HCT116 (cell line): ENCODE measurements around the gene RAPGEF2. TPM values are rescaled to one million over a fixed set of nuclear protein-coding genes. Genes with fewer than 3 reads are reported as not detected.

Experiments used
- ATAC-seq: fragments of 200-7000 bp; cut with Tn5 transposase; 2 replicates; pipeline ENCODE4 v1.9.1; 2020; ENCODE audit warnings: mild to moderate bottlenecking, moderate library complexity
- BruUV-seq: library from RNA; stranded (reverse); fragments of 400-500 nt; replicated peaks from 2 replicates; lab custom pipeline; 2021; lab: Mats Ljungman, UMichigan
- CTCF ChIA-PET: fragments of 300-600 bp; sonication (Branson Sonifier 250); formaldehyde crosslinking; loops from one replicate; lab custom pipeline; 2021; ENCODE audit warnings: antibody characterized with exemption; lab: Charles Lee
- POLR2A ChIA-PET: fragments of 300-600, 350-600 bp; sonication (Branson Sonifier 250); formaldehyde crosslinking; loops from one replicate; lab custom pipeline; 2021; ENCODE audit warnings: antibody characterized with exemption; lab: Charles Lee
- RAD21 ChIA-PET, 2 experiments: fragments of 300-600 bp; sonication (Branson Sonifier 250); formaldehyde crosslinking; loops; one replicate each; lab custom pipeline; 2023; ENCODE audit warnings: low total read pairs in 2 of 2; ENCODE audit not compliant: uncharacterized antibody in 2 of 2, unreplicated experiment in 2 of 2, low non-redundant PET in 1 of 2; lab: Charles Lee
- DNase-seq: peaks from one replicate; pipeline ENCODE4 v3.0.0-alpha.2; 2010; ENCODE audit warnings: low read depth, low spot score
- H2AFZ ChIP-seq: fragments of 200-600 bp; shearing (Covaris generic), sonication (generic); 2 replicates; pipeline ENCODE4 v1.6.1; 2017; ENCODE audit warnings: low read depth, mixed run types, mixed read lengths, antibody characterized with exemption, low read length; ENCODE audit not compliant: poor library complexity, severe bottlenecking
- H3K27ac ChIP-seq: 2 replicates; pipeline ENCODE4 v1.5.1; 2012; ENCODE audit warnings: low read depth, low read length
- H3K27me3 ChIP-seq: fragments of 200-600 bp; sonication (generic); 2 replicates; pipeline ENCODE4 v1.6.1; 2016; ENCODE audit warnings: mixed run types, low read length, mixed read lengths; ENCODE audit not compliant: insufficient read depth
- H3K36me3 ChIP-seq, 2 experiments: fragments of 200-500 bp in 1 of 2; fragments of 200-600 bp in 1 of 2; sonication (Bioruptor generic) in 1 of 2; sonication (generic) in 1 of 2; 2 replicates each; pipeline versions ENCODE4 v1.5.1 to v1.6.1; 2014 to 2016; ENCODE audit warnings: low read length in 2 of 2, inconsistent platforms in 1 of 2, mixed read lengths in 1 of 2, mixed run types in 1 of 2; ENCODE audit not compliant: insufficient read depth in 2 of 2, control insufficient read depth in 1 of 2
- H3K4me1 ChIP-seq, 2 experiments: fragments of 200-600 bp in 1 of 2; sonication (generic) in 1 of 2; 2 replicates each; pipeline versions ENCODE4 v1.5.1 to v1.6.1; 2012 to 2017; ENCODE audit warnings: low read length in 2 of 2, inconsistent platforms in 1 of 2, mild to moderate bottlenecking in 1 of 2, mixed read lengths in 1 of 2, mixed run types in 1 of 2, moderate library complexity in 1 of 2; ENCODE audit not compliant: insufficient read depth in 2 of 2, control insufficient read depth in 1 of 2
- H3K4me2 ChIP-seq: fragments of 200-600 bp; sonication (generic); 2 replicates; pipeline ENCODE4 v1.6.1; 2017; ENCODE audit warnings: mixed run types, low read length, mixed read lengths
- H3K4me3 ChIP-seq, 2 experiments: fragments of 200-600 bp in 1 of 2; sonication (generic) in 1 of 2; replicated peaks in 1 of 2; 2 replicates each; pipeline ENCODE4 v1.5.1; 2011 to 2016; ENCODE audit warnings: low read length in 2 of 2, control low read depth in 1 of 2, low read depth in 1 of 2, mild to moderate bottlenecking in 1 of 2, mixed read lengths in 1 of 2, mixed run types in 1 of 2
- H3K79me2 ChIP-seq: fragments of 200-600 bp; sonication (generic); 2 replicates; pipeline ENCODE4 v1.6.1; 2017; ENCODE audit warnings: mild to moderate bottlenecking, mixed run types, low read length, moderate library complexity, mixed read lengths; ENCODE audit not compliant: insufficient read depth
- H3K9ac ChIP-seq: fragments of 200-600 bp; sonication (generic); 2 replicates; pipeline ENCODE4 v1.6.1; 2016; ENCODE audit warnings: low read length, mixed read lengths
- H3K9me2 ChIP-seq: fragments of 200-600 bp; sonication (generic), shearing (Covaris generic); 2 replicates; pipeline ENCODE4 v1.6.1; 2017; ENCODE audit warnings: mixed run types, mild to moderate bottlenecking, moderate library complexity; ENCODE audit not compliant: insufficient read depth
- H3K9me3 ChIP-seq, 2 experiments: fragments of 200-500 bp in 1 of 2; fragments of 200-600 bp in 1 of 2; sonication (Bioruptor generic) in 1 of 2; sonication (generic) in 1 of 2; 2 replicates each; pipeline ENCODE4 v1.6.1; 2014 to 2017; ENCODE audit warnings: low read length in 2 of 2, mixed read lengths in 2 of 2, inconsistent platforms in 1 of 2, low read depth in 1 of 2, mild to moderate bottlenecking in 1 of 2, mixed run types in 1 of 2, moderate library complexity in 1 of 2; ENCODE audit not compliant: control insufficient read depth in 1 of 2, insufficient read depth in 1 of 2
- H4K20me1 ChIP-seq: fragments of 200-600 bp; sonication (generic), shearing (Covaris generic); 2 replicates; pipeline ENCODE4 v1.6.1; 2017; ENCODE audit warnings: mixed run types, mild to moderate bottlenecking, moderate library complexity; ENCODE audit not compliant: insufficient read depth
- CTCF ChIP-seq, 3 experiments: fragments of 200-600 bp in 1 of 3; sonication (generic) in 1 of 3; IDR thresholded peaks in 2 of 3; conservative IDR thresholded peaks in 1 of 3; 2 replicates each; pipeline ENCODE4 v1.5.1; 2012 to 2017; ENCODE audit warnings: low read depth in 2 of 3, low read length in 2 of 3, antibody characterized with exemption in 1 of 3, borderline replicate concordance in 1 of 3, control low read depth in 1 of 3, mild to moderate bottlenecking in 1 of 3, mixed read lengths in 1 of 3, mixed run types in 1 of 3, moderate library complexity in 1 of 3; ENCODE audit not compliant: insufficient read depth in 1 of 3
- EGR1 ChIP-seq: IDR thresholded peaks from 2 replicates; pipeline ENCODE4 v1.6.1; 2012; ENCODE audit warnings: low read depth
- EZH2 ChIP-seq: fragments of 200-600 bp; sonication (generic); IDR thresholded peaks from 2 replicates; pipeline ENCODE4 v1.6.1; 2017; ENCODE audit warnings: antibody characterized with exemption, mixed run types
- EZH2phosphoT487 ChIP-seq: fragments of 200-600 bp; IDR thresholded peaks from 2 replicates; pipeline ENCODE4 v1.6.1; 2018; ENCODE audit warnings: antibody characterized with exemption, borderline replicate concordance
- REST ChIP-seq: IDR thresholded peaks from 2 replicates; pipeline ENCODE4 v1.6.1; 2012; ENCODE audit warnings: low read depth
- SIN3A ChIP-seq: IDR thresholded peaks from 2 replicates; pipeline ENCODE4 v1.6.1; 2012; ENCODE audit warnings: low read depth
- SP1 ChIP-seq: IDR thresholded peaks from 2 replicates; pipeline ENCODE4 v1.6.1; 2012; ENCODE audit warnings: low read depth
- SRF ChIP-seq: IDR thresholded peaks from 2 replicates; pipeline ENCODE4 v1.6.1; 2012; ENCODE audit warnings: low read depth
- TCF7L2 ChIP-seq: IDR thresholded peaks from 2 replicates; pipeline ENCODE4 v1.7.0; 2011; ENCODE audit warnings: borderline replicate concordance, inconsistent platforms; ENCODE audit not compliant: insufficient read depth, insufficient read length; ENCODE audit errors: extremely low read depth
- YY1 ChIP-seq: IDR thresholded peaks from 2 replicates; pipeline ENCODE4 v1.6.1; 2011; ENCODE audit warnings: low read length, low read depth, moderate library complexity, mild to moderate bottlenecking; ENCODE audit not compliant: insufficient replicate concordance; ENCODE audit errors: extremely low read depth
- ZFX ChIP-seq: fragments of 450-650 bp; IDR thresholded peaks from 2 replicates; pipeline ENCODE4 v1.6.1; 2017
- ZNF274 ChIP-seq: fragments of 200-500 bp; sonication (Bioruptor generic); IDR thresholded peaks from 2 replicates; pipeline ENCODE4 v1.6.1; 2014; ENCODE audit warnings: mild to moderate bottlenecking, low read depth, low read length, inconsistent platforms
- intact Hi-C: fragments of 100-400 bp; cut with micrococcal nuclease; formaldehyde crosslinking; loops from 2 replicates; pipeline ENCODE4 v1.10.0; 2022
- total RNA-seq: library from RNA; stranded (reverse); gene quantifications from one replicate; pipeline ENCODE4 v1.2.1, GENCODE V29; 2021; ENCODE audit not compliant: unreplicated experiment

The RAPGEF2 gene
- total RNA-seq, 1 experiment from 2014 or later = 21.2 TPM

DNA sequence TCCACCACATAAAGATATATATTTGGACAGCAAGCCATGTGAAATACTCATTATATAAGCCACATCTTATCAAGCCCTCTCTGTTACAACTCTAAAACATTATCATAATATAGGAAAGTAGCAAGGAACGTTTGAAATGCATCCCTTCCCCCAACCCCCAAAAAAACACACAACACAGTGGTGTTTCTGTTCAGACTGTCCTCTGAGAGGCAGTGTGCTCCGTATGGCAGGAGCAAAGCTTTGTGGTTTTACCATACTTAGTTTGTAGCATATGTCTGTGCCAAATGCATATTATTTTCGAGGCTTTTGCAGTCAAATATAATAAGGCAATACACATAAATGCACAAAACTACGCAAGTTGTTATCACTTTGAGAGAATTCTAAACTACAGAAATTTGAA, 194.2 kb downstream of the RAPGEF2 start:
- H3K27ac ChIP-seq = no peak overlapping the region
- no peak overlapping the region for H3K9ac ChIP-seq
- ChIA-PET RAD21 (no interaction called here), POLR2A (no interaction called here), CTCF (no interaction called here)
- H3K27me3 ChIP-seq = no peaks in the 10 kb centered on the region
- H3K36me3 ChIP-seq = no peaks in the 10 kb centered on the region
- H4K20me1 ChIP-seq = no peaks in the 10 kb centered on the region
- no TSS peak for BruUV-seq
- no peak for TF ChIP-seq ZNF274
- TF ChIP-seq CTCF (IDR thresholded peaks at IDR 0.05 in 2 of 3, conservative IDR thresholded peaks at IDR 0.05 in 1 of 3; ENCODE audit: borderline replicate concordance in 1 of 3, insufficient read depth in 1 of 3, low read depth in 2 of 3, low read length in 2 of 3) = 0 out of 6 replicates have a peak, but pooled peaks of 1 of the 3 experiments have one; percentile 10
- no peaks in the 10 kb centered on the region for H3K79me2 ChIP-seq
- ATAC-seq = no peak
- no peaks in the 10 kb centered on the region for H3K9me3 ChIP-seq
- H3K4me1 ChIP-seq = peaks cover 0 to 11% of the 10 kb centered on the region in 2 experiments; a peak in 2 of 4 replicates
- H3K4me2 ChIP-seq = no peak overlapping the region
- no peak overlapping the region for H2AFZ ChIP-seq
- no peak overlapping the region for H3K4me3 ChIP-seq
- H3K9me2 ChIP-seq = no peaks in the 10 kb centered on the region
- intact Hi-C loops = no loop called here
- DNase-seq = no peak

DNA sequence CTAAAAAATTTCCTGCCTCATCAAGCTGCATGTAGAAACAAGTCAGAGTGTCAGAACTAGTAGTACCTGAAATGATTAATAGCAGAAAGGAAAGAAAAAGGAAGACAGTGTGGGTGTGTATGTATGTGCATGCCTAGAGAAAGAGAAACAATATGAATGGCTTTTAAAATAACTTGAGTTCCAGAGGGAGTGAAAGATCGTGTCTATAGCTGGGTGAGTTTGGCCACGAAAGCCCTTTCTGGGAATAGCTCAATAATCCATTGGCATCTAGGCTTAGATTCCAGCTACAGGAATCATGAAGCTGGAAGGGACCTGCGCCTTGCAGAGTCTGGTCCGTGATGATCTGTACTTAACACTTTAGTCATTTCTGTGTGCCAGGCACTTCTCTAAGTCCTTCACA, 195.6 kb downstream of the RAPGEF2 start:
- Histone ChIP-seq H3K27ac (no peak overlapping the region), H3K9ac (no peak overlapping the region), H3K79me2 (no peaks in the 10 kb centered on the region), H3K36me3 (no peaks in the 10 kb centered on the region), H3K9me3 (no peaks in the 10 kb centered on the region), H3K4me3 (no peak overlapping the region), H3K27me3 (no peaks in the 10 kb centered on the region), H2AFZ (no peak overlapping the region), H3K4me2 (no peak overlapping the region), H4K20me1 (no peaks in the 10 kb centered on the region), H3K4me1 (peaks cover 0 to 11% of the 10 kb centered on the region in 2 experiments; a peak in 2 of 4 replicates), H3K9me2 (no peaks in the 10 kb centered on the region)
- no TSS peak for BruUV-seq
- POLR2A ChIA-PET = no interaction called here
- CTCF ChIA-PET = no interaction called here
- intact Hi-C loops = no loop called here
- DNase-seq = no peak
- RAD21 ChIA-PET = no interaction called here
- ATAC-seq = no peak
- no peak for TF ChIP-seq EZH2
- no peak for TF ChIP-seq YY1
- TF ChIP-seq REST = no peak
- no peak for TF ChIP-seq TCF7L2
- no peak for TF ChIP-seq ZNF274
- TF ChIP-seq ZFX = no peak
- no peak for TF ChIP-seq EGR1
- TF ChIP-seq SP1 = no peak
- no peak for TF ChIP-seq SIN3A
- TF ChIP-seq EZH2phosphoT487 = no peak
- TF ChIP-seq SRF = no peak
